Motor neuron (in vitro differentiated cells): ENCODE data around the gene S100A14. TPM values are rescaled to one million over a fixed set of nuclear protein-coding genes. Genes with fewer than 3 reads are reported as not detected.
A peak's percentile ranks its signal among the peaks of the same experiment; 100 is the strongest.
"Not testable (repeated sequence)": the region's sequence is repeated elsewhere in the genome, so short reads cannot be mapped to it uniquely, and the experiment has no call there.

Experiments used
- ATAC-seq, 8 experiments: fragments of 200-7000 bp; cut with Tn5 transposase; replicated peaks in 6 of 8; 2 replicates each; pipeline ENCODE4 v1.8.0; 2021; ENCODE audit warnings: mild to moderate bottlenecking in 8 of 8, moderate library complexity in 8 of 8
- H3K27ac ChIP-seq, 2 donors: fragments of 250-450 bp; sonication (Bioruptor Pico); 2 replicates each; pipeline ENCODE4 v1.9.0; 2021; ENCODE audit warnings: antibody characterized with exemption in 2 of 2, mild to moderate bottlenecking in 2 of 2, moderate library complexity in 1 of 2
- H3K4me1 ChIP-seq, 2 donors: fragments of 250-450 bp; sonication (Bioruptor Pico); replicated peaks in 1 of 2; 2 replicates each; pipeline ENCODE4 v1.6.1; 2021; ENCODE audit warnings: antibody characterized with exemption in 2 of 2, mild to moderate bottlenecking in 2 of 2, moderate library complexity in 1 of 2
- H3K4me3 ChIP-seq, 5 donors: fragments of 250-450 bp; sonication (Bioruptor Pico); 2 replicates each; pipeline ENCODE4 v1.9.0; 2021; ENCODE audit warnings: antibody characterized with exemption in 5 of 5, mild to moderate bottlenecking in 5 of 5, moderate library complexity in 4 of 5
- WGBS, 10 experiments: fragments of 450-650 bp; shearing (Covaris generic); methylation state at CpG; one replicate each; pipeline ENCODE4 v1.0.0; 2022; 5-methylcytosine and 5-hydroxymethylcytosine counted together
- in situ Hi-C, 9 experiments: fragments of 400-800 bp; cut with MboI; loops; one replicate each; pipeline ENCODE4 v1.15.0; 2021; ENCODE audit warnings: low sequenced_read_pairs in 9 of 9, low pct_unique_long_range_greater_than_20kb in 2 of 9; ENCODE audit not compliant: unreplicated experiment in 9 of 9
- total RNA-seq, 8 experiments: library from RNA; unstranded; fragments of 300-600 nt; gene quantifications; 2 replicates each; pipeline versions ENCODE4 v1.2.3 to v1.2.4, GENCODE V29; 2022

The S100A14 gene
- total RNA-seq, 8 experiments from 2014 or later, result 0.11 to 0.66 (median 0.59) TPM; not detected in 3

- in situ Hi-C loops, result loop anchor here in 3 of 9 experiments (25.0 kb wide), 1 partner anchor 137 kb away; no protein-coding TSS in a partner anchor
These were observed 33.2 kb upstream of the S100A14 start for GRCh38 chr1:153649137-153649862.

GRCh38 chr1:153648000-153648643 is 32.0 kb upstream of the S100A14 start:
- Histone ChIP-seq H3K27ac (no peak overlapping the region), H3K4me1 (no peaks in the 10 kb centered on the region), H3K4me3 (no peak overlapping the region)
- peak in 4 of 8 experiments; percentile 5 to 23 (median 18) for ATAC-seq
- WGBS, 10 experiments, result 47 to 100% (median 86%) methylated on average over 1 to 10 of the region's 10 CpGs; no CpG with 5 or more reads in 2 of the 10 experiments
- in situ Hi-C loops, result loop anchor here in 3 of 9 experiments (25.0 kb wide), 1 partner anchor 136 kb away; no protein-coding TSS in a partner anchor

More at GRCh38 chr1:153649137-153649862, 33.2 kb upstream of the S100A14 start:
- peak in 4 of 8 experiments; percentile 8 to 45 (median 20) for ATAC-seq
- no peak overlapping the region for H3K4me3 ChIP-seq
- no peaks in the 10 kb centered on the region for H3K4me1 ChIP-seq
- H3K27ac ChIP-seq, result no peak overlapping the region
- WGBS, 10 experiments, result 14 to 86% (median 61%) methylated on average over 1 to 3 of the region's 3 CpGs; no CpG with 5 or more reads in 6 of the 10 experiments

GRCh38 chr1:153647346-153647714 is 31.2 kb upstream of the S100A14 start:
- peak in 6 of 8 experiments; percentile 10 to 34 (median 18) for ATAC-seq
- Histone ChIP-seq H3K27ac (no peak overlapping the region), H3K4me1 (no peaks in the 10 kb centered on the region), H3K4me3 (no peak overlapping the region)
- in situ Hi-C loops, result loop anchor here in 3 of 9 experiments (25.0 kb wide), 1 partner anchor 135 kb away; no protein-coding TSS in a partner anchor
- 14 to 100% (median 73%) methylated on average over 1 to 2 of the region's 2 CpGs; no CpG with 5 or more reads in 5 of the 10 experiments for WGBS, 10 experiments

- Histone ChIP-seq H3K4me1 (no peaks in the 10 kb centered on the region), H3K27ac (no peak overlapping the region), H3K4me3 (no peak overlapping the region)
- 83 to 100% (median 92%) methylated on average over 2 to 5 of the region's 5 CpGs; no CpG with 5 or more reads in 2 of the 10 experiments for WGBS, 10 experiments
- in situ Hi-C loops, result loop anchor here in 3 of 9 experiments (25.0 kb wide), 1 partner anchor 135 kb away; no protein-coding TSS in a partner anchor
- ATAC-seq, result peak in 3 of 8 experiments; percentile 2 to 18 (median 9)
These were observed 30.7 kb upstream of the S100A14 start for GRCh38 chr1:153646672-153647345.

GRCh38 chr1:153643816-153644215 is 27.7 kb upstream of the S100A14 start:
- no peak for ATAC-seq
- Histone ChIP-seq H3K4me1 (no peaks in the 10 kb centered on the region), H3K4me3 (no peak overlapping the region), H3K27ac (no peak overlapping the region)
- in situ Hi-C loops, result loop anchor here in 3 of 9 experiments (25.0 kb wide), 1 partner anchor 132 kb away; no protein-coding TSS in a partner anchor

- no peak for ATAC-seq
- Histone ChIP-seq H3K4me3 (no peak overlapping the region), H3K27ac (no peak overlapping the region), H3K4me1 (no peaks in the 10 kb centered on the region)
- in situ Hi-C loops, result loop anchor here in 3 of 9 experiments (25.0 kb wide), 1 partner anchor 131 kb away; no protein-coding TSS in a partner anchor
- WGBS, 10 experiments, result 70 to 100% (median 97%) methylated on average over 2 to 11 of the region's 11 CpGs; no CpG with 5 or more reads in 1 of the 10 experiments
These were observed 27.0 kb upstream of the S100A14 start for GRCh38 chr1:153643100-153643499.

- Histone ChIP-seq H3K4me3 (no peak overlapping the region), H3K4me1 (no peaks in the 10 kb centered on the region), H3K27ac (no peak overlapping the region)
- 60 to 100% (median 92%) methylated on average over 1 to 10 of the region's 11 CpGs; no CpG with 5 or more reads in 2 of the 10 experiments for WGBS, 10 experiments
- in situ Hi-C loops, result loop anchor here in 3 of 9 experiments (25.0 kb wide), 1 partner anchor 130 kb away; no protein-coding TSS in a partner anchor
- no peak for ATAC-seq
These were observed 26.0 kb upstream of the S100A14 start for GRCh38 chr1:153642161-153642560.

GRCh38 chr1:153640861-153641260 is 24.7 kb upstream of the S100A14 start:
- H3K4me3 ChIP-seq, result no peak overlapping the region
- WGBS, 10 experiments, result 55 to 86% (median 68%) methylated on average over 3 to 6 of the region's 6 CpGs; no CpG with 5 or more reads in 2 of the 10 experiments
- no peak overlapping the region for H3K27ac ChIP-seq
- peaks cover 1 to 2% of the 10 kb centered on the region in 2 donors for H3K4me1 ChIP-seq
- in situ Hi-C loops, result loop anchor here in 3 of 9 experiments (25.0 kb wide), 1 partner anchor 129 kb away; no protein-coding TSS in a partner anchor
- ATAC-seq, result peak in 4 of 8 experiments; percentile 8 to 22 (median 14)

- in situ Hi-C loops, result loop anchor here in 3 of 9 experiments (25.0 kb wide), 1 partner anchor 128 kb away; no protein-coding TSS in a partner anchor
- not testable (repeated sequence) for ATAC-seq, H3K27ac ChIP-seq, H3K4me1 ChIP-seq, H3K4me3 ChIP-seq
- WGBS, 10 experiments, result 80 to 100% (median 95%) methylated on average over 1 to 5 of the region's 5 CpGs; no CpG with 5 or more reads in 2 of the 10 experiments
These were observed 24.1 kb upstream of the S100A14 start for GRCh38 chr1:153640213-153640612.

- ATAC-seq, result peak in 3 of 8 experiments; percentile 14 to 61 (median 39)
These were observed 23.2 kb upstream of the S100A14 start for GRCh38 chr1:153639280-153639679.

GRCh38 chr1:153638261-153638660 is 22.1 kb upstream of the S100A14 start:
- Histone ChIP-seq H3K4me1 (peaks cover 11 to 12% of the 10 kb centered on the region in 2 donors), H3K27ac (no peak overlapping the region), H3K4me3 (no peak overlapping the region)
- in situ Hi-C loops, result loop anchor here in 3 of 9 experiments (25.0 kb wide), 1 partner anchor 126 kb away; no protein-coding TSS in a partner anchor
- ATAC-seq, result no peak
- 13 to 89% (median 81%) methylated on average over 1 to 6 of the region's 6 CpGs; no CpG with 5 or more reads in 3 of the 10 experiments for WGBS, 10 experiments

More at GRCh38 chr1:153639280-153639679, 23.2 kb upstream of the S100A14 start:
- Histone ChIP-seq H3K27ac (no peak overlapping the region), H3K4me1 (peaks cover 11 to 12% of the 10 kb centered on the region in 2 donors), H3K4me3 (no peak overlapping the region)
- WGBS, 10 experiments, result 14 to 100% (median 71%) methylated on average over 1 to 3 of the region's 3 CpGs; no CpG with 5 or more reads in 1 of the 10 experiments
- in situ Hi-C loops, result loop anchor here in 3 of 9 experiments (25.0 kb wide), 1 partner anchor 127 kb away; no protein-coding TSS in a partner anchor

GRCh38 chr1:153636312-153636711 is 20.2 kb upstream of the S100A14 start:
- peaks cover 11 to 12% of the 10 kb centered on the region in 2 donors for H3K4me1 ChIP-seq
- in situ Hi-C loops, result loop anchor here in 3 of 9 experiments (25.0 kb wide), 1 partner anchor 124 kb away; no protein-coding TSS in a partner anchor
- 91 to 100% (median 96%) methylated on average over 6 to 9 of the region's 9 CpGs; no CpG with 5 or more reads in 2 of the 10 experiments for WGBS, 10 experiments
- H3K4me3 ChIP-seq, result no peak overlapping the region
- no peak overlapping the region for H3K27ac ChIP-seq
- no peak for ATAC-seq
